Kidney epithelial cell (primary cell): ENCODE data around the gene PCDHGA1. TPM values are rescaled to one million over a fixed set of nuclear protein-coding genes. Genes with fewer than 3 reads are reported as not detected.

Experiments used
- DNase-seq: peaks from one replicate; pipeline ENCODE4 v3.0.0-alpha.2; 2010; ENCODE audit warnings: low read depth
- H3K27me3 ChIP-seq: 2 replicates; pipeline ENCODE4 v1.6.0; 2011; ENCODE audit warnings: low read length; ENCODE audit not compliant: control insufficient read depth, insufficient read depth
- H3K36me3 ChIP-seq: 2 replicates; pipeline ENCODE4 v1.5.1; 2011; ENCODE audit warnings: low read length; ENCODE audit not compliant: control insufficient read depth, insufficient read depth
- H3K4me3 ChIP-seq: 2 replicates; pipeline ENCODE4 v1.5.1; 2011; ENCODE audit warnings: low read depth, mild to moderate bottlenecking, control low read depth, low read length
- total RNA-seq: library from RNA; depleted of rRNA; stranded (reverse); fragments of >200 nt; gene quantifications from 2 replicates; pipeline ENCODE4 v1.2.3, GENCODE V29; 2015
- TF ChIP-seq, protein P1 (sequence below): IDR thresholded peaks from 2 replicates; pipeline ENCODE4 v1.5.1; 2011; ENCODE audit warnings: mild to moderate bottlenecking, moderate library complexity, low read length, control low read depth, inconsistent platforms; ENCODE audit not compliant: insufficient read depth, poor library complexity, severe bottlenecking

Gene PCDHGA1
- total RNA-seq, 1 donor from 2014 or later: 0.67 TPM

DNA sequence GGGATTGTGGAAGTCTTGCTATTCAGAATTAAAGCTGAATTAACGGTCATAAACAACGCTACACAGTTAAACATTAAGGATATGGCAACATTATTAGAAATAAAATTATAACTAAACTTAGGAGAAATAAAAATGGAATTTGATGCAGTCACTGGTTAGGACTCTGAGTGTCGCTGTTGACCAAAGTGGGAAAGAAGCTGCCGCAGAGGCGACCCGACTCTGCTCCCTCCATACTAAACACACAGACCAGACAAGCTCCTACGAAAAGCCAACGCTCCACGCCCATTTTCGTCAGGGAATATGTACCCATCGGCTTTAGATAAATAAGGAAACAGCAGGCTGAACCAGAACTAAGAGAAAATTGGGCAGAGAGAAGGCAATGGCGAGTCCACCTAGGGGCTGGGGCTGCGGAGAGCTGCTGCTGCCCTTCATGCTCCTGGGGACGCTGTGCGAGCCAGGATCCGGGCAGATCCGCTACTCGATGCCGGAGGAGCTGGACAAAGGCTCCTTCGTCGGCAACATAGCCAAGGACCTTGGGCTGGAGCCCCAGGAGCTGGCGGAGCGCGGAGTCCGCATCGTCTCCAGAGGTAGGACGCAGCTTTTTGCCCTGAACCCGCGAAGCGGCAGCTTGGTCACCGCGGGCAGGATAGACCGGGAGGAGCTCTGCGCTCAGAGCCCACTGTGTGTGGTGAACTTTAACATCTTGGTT, 33.8 kb downstream of the PCDHGA1 start, which contains the start of gene PCDHGA5:
PCDHGA5 (plus strand) TSS at position 211 of the 709 bp plus-strand sequence; CDS start at position 380, 169 bp downstream.
- Histone ChIP-seq H3K27me3 (peaks cover 34% of the 10 kb centered on the region), H3K36me3 (no peaks in the 10 kb centered on the region), H3K4me3 (no peak within 1 kb of the TSS)
- TF ChIP-seq, protein P1, sequence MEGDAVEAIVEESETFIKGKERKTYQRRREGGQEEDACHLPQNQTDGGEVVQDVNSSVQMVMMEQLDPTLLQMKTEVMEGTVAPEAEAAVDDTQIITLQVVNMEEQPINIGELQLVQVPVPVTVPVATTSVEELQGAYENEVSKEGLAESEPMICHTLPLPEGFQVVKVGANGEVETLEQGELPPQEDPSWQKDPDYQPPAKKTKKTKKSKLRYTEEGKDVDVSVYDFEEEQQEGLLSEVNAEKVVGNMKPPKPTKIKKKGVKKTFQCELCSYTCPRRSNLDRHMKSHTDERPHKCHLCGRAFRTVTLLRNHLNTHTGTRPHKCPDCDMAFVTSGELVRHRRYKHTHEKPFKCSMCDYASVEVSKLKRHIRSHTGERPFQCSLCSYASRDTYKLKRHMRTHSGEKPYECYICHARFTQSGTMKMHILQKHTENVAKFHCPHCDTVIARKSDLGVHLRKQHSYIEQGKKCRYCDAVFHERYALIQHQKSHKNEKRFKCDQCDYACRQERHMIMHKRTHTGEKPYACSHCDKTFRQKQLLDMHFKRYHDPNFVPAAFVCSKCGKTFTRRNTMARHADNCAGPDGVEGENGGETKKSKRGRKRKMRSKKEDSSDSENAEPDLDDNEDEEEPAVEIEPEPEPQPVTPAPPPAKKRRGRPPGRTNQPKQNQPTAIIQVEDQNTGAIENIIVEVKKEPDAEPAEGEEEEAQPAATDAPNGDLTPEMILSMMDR: no peak
- no peak for DNase-seq

DNA sequence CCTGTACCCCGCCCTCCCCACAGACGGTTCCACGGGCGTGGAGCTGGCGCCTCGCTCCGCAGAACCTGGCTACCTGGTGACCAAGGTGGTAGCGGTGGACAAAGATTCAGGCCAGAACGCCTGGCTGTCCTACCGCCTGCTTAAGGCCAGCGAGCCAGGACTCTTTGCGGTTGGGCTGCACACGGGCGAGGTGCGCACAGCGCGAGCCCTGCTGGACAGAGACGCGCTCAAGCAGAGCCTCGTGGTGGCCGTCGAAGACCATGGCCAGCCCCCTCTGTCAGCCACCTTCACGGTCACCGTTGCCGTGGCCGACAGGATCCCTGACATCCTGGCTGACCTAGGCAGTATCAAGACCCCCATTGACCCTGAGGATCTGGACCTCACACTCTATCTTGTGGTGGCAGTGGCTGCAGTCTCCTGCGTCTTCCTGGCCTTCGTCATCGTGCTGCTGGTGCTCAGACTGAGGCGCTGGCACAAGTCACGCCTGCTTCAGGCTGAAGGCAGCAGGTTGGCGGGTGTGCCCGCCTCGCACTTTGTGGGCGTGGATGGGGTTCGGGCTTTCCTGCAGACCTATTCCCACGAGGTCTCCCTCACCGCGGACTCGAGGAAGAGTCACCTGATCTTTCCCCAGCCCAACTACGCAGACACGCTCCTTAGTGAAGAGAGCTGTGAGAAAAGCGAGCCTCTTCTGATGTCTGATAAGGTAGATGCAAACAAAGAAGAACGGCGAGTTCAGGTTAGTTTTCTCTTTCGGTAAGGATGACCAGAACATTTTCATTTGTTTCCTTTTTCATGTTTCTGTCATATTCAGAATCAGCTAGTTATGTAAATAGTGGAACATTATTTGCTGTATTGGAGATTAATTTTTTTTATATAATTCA, 35.9 kb downstream of the PCDHGA1 start:
- no peaks in the 10 kb centered on the region for H3K36me3 ChIP-seq
- peaks cover 36% of the 10 kb centered on the region for H3K27me3 ChIP-seq
- DNase-seq: no peak
- TF ChIP-seq, protein P1: no peak
- no peak overlapping the region for H3K4me3 ChIP-seq

DNA sequence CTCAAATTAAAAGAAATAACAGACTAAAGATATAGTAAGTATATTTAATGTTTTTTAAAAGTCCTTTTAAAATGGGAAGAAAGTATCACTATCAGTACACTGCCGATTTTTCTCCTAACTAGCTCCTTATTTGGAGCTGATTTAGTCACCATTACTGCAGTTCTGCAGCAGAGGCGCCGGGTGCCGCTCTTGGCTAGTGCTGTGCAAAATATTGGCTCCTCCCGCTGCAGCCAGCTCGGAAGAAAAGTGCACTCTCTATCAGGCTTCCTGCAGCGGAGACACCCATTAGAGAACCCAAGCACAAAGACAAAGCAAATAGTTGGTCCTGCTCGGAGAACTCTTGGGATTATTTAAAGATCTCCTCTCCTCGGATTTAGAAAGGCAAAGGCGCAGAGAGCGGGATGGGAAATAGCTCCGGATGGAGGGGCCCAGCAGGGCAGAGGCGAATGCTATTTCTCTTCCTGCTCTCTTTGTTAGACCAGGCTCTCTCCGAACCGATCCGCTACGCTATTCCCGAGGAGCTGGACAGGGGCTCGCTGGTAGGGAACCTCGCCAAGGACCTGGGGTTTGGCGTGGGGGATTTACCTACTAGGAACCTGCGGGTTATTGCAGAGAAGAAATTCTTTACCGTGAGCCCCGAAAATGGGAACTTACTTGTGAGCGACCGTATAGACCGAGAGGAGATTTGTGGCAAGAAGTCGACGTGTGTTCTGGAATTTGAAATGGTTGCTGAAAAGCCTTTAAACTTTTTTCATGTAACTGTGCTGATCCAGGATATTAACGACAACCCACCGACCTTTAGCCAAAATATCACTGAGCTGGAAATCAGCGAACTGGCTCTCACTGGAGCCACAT, 39.9 kb downstream of the PCDHGA1 start, which contains the start of gene PCDHGB3:
PCDHGB3 (plus strand) TSS at position 249 of the 855 bp plus-strand sequence; CDS start at position 402, 153 bp downstream.
- TF ChIP-seq, protein P1: no peak
- H3K4me3 ChIP-seq: no peak within 1 kb of the TSS
- no peaks in the 10 kb centered on the region for H3K36me3 ChIP-seq
- peaks cover 33% of the 10 kb centered on the region for H3K27me3 ChIP-seq
- DNase-seq: no peak

DNA sequence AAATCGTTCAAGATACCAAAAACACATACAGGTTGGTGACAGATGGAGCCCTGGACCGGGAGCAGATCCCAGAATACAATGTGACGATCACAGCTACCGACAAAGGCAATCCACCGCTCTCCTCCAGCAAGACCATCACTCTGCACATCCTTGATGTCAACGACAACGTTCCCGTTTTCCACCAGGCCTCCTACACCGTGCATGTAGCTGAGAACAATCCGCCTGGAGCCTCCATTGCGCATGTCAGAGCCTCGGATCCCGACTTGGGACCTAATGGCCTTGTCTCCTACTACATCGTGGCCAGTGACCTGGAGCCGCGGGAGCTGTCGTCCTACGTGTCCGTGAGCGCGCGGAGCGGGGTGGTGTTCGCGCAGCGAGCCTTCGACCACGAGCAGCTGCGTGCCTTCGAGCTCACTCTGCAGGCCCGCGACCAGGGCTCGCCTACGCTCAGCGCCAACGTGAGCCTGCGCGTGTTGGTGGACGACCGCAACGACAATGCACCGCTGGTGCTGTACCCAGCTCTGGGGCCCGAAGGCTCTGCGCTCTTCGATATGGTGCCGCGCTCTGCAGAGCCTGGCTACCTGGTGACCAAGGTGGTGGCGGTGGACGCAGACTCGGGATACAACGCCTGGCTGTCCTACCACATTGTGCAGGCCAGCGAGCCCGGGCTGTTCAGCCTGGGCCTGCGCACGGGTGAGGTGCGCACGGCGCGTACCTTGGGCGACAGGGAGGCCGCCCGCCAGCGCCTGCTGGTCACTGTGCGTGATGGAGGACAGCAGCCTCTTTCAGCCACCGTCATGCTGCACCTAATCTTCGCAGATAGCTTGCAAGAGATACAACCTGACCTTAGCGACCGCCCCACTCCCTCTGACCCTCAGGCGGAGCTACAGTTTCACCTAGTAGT, 41.5 kb downstream of the PCDHGA1 start:
- Histone ChIP-seq H3K4me3 (no peak overlapping the region), H3K36me3 (no peaks in the 10 kb centered on the region), H3K27me3 (peaks cover 21% of the 10 kb centered on the region)
- TF ChIP-seq, protein P1: no peak
- DNase-seq: no peak

DNA sequence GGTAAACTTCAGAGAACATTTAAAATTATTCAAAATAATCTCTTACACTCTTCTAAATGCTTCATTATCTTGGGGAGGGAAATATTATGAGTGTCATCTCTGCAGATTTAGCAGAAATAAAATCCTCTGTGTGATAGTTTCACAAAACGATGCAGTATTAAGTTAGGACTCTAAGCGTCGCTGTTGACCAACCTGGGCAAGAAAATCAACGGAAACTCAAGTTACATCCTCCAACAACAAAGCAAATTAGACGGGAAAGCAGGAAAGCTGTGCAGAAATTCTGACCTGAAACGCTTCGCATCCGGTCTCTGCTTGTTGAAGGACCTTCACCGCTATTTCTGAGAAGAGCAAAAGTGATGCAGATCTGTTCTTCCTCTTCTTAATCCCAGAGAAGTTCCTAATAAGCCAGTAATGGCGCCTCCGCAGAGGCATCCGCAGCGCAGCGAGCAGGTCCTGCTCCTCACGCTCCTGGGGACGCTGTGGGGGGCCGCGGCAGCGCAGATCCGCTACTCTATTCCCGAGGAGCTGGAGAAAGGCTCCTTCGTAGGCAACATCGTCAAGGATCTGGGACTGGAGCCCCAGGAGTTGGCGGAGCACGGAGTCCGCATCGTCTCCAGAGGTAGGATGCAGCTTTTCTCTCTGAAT, 43.5 kb downstream of the PCDHGA1 start, which contains the start of gene PCDHGA6:
PCDHGA6 (plus strand) TSS at position 219 of the 645 bp plus-strand sequence; CDS start at position 412, 193 bp downstream.
- TF ChIP-seq, protein P1: peak; percentile 34
- Histone ChIP-seq H3K27me3 (peaks cover 21% of the 10 kb centered on the region), H3K4me3 (no peak within 1 kb of the TSS), H3K36me3 (no peaks in the 10 kb centered on the region)
- DNase-seq: no peak
